ENCODE data around the gene SULT1E1. TPM values are rescaled to one million over a fixed set of nuclear protein-coding genes. Genes with fewer than 3 reads are reported as not detected.
A peak's percentile ranks its signal among the peaks of the same experiment; 100 is the strongest.
"Not testable (repeated sequence)": the region's sequence is repeated elsewhere in the genome, so short reads cannot be mapped to it uniquely, and the experiment has no call there.

The SULT1E1 gene
- total and polyA plus RNA-seq, 2 experiments from 2014 or later = not detected

GRCh38 chr4:69825056-69825455 is 34.9 kb downstream of the SULT1E1 start:
- not testable (repeated sequence) for DNase-seq (ENCODE audit: low spot score); H3K4me2 ChIP-seq; H3F3A ChIP-seq (replicated peaks; ENCODE audit: low read depth); H3K4me1 ChIP-seq (ENCODE audit: insufficient read depth); H3K4me3 ChIP-seq; H3K27ac ChIP-seq (ENCODE audit: low read depth); H3K9me3 Mint-ChIP-seq; H3K79me2 ChIP-seq (replicated peaks; ENCODE audit: insufficient read depth); H4K20me1 ChIP-seq (replicated peaks; ENCODE audit: insufficient read depth); ATAC-seq; H3K9me2 ChIP-seq (ENCODE audit: insufficient read depth); H2AFZ ChIP-seq; H3K4me1 Mint-ChIP-seq; H3K36me3 Mint-ChIP-seq (ENCODE audit: low read depth); H3K27me3 Mint-ChIP-seq (ENCODE audit: insufficient read depth, low read depth, poor library complexity); H3K27ac Mint-ChIP-seq; H3K36me3 ChIP-seq (ENCODE audit: insufficient read depth); H3K27me3 ChIP-seq (ENCODE audit: insufficient read depth); H3K4me3 Mint-ChIP-seq

- no peaks in the 10 kb centered on the region for H3K9me3 Mint-ChIP-seq
- no peaks in the 10 kb centered on the region for H3K27me3 Mint-ChIP-seq (ENCODE audit: insufficient read depth, low read depth, poor library complexity)
- H3K4me3 Mint-ChIP-seq = no peak overlapping the region
- DNase-seq (ENCODE audit: low spot score) = peak; percentile 62
- no peaks in the 10 kb centered on the region; the same call in 2 of the 3 replicates for H3K4me1 Mint-ChIP-seq
- no peaks in the 10 kb centered on the region for H3K36me3 ChIP-seq (ENCODE audit: insufficient read depth)
- H3K79me2 ChIP-seq (replicated peaks; ENCODE audit: insufficient read depth) = no peaks in the 10 kb centered on the region
- no peak overlapping the region for H3K27ac ChIP-seq (ENCODE audit: low read depth)
- no peaks in the 10 kb centered on the region for H3K4me1 ChIP-seq (ENCODE audit: insufficient read depth)
- H3K27ac Mint-ChIP-seq = no peak overlapping the region
- peak; percentile 81 for ATAC-seq
- no peaks in the 10 kb centered on the region for H4K20me1 ChIP-seq (replicated peaks; ENCODE audit: insufficient read depth)
- TF ChIP-seq STAT1 (IDR thresholded peaks at IDR 0.05; ENCODE audit: unreplicated experiment) = no peak
- peak; percentile 70 to 72 for TF ChIP-seq CTCF (conservative IDR thresholded peaks at IDR 0.05; ENCODE audit: low read depth in 2 of 2)
- no peak overlapping the region for H3K4me2 ChIP-seq
- H3F3A ChIP-seq (replicated peaks; ENCODE audit: low read depth) = no peaks in the 10 kb centered on the region
- no peaks in the 10 kb centered on the region for H3K27me3 ChIP-seq (ENCODE audit: insufficient read depth)
- H3K4me3 ChIP-seq = no peak overlapping the region
- H3K9me2 ChIP-seq (ENCODE audit: insufficient read depth) = no peaks in the 10 kb centered on the region
- H2AFZ ChIP-seq = peak overlapping the region; percentile 25; the same call in 1 of the 2 replicates
- H3K36me3 Mint-ChIP-seq (ENCODE audit: low read depth) = no peaks in the 10 kb centered on the region
These were observed 36.3 kb downstream of the SULT1E1 start for GRCh38 chr4:69823481-69824186.

- H3K36me3 ChIP-seq (ENCODE audit: insufficient read depth) = no peaks in the 10 kb centered on the region
- Mint-ChIP-seq H3K9me3 (no peaks in the 10 kb centered on the region), H3K27ac (no peak overlapping the region), H3K4me1 (no peaks in the 10 kb centered on the region; the same call in 2 of the 3 replicates), H3K4me3 (no peak overlapping the region), H3K27me3 (ENCODE audit: insufficient read depth, low read depth, poor library complexity) (no peaks in the 10 kb centered on the region), H3K36me3 (ENCODE audit: low read depth) (no peaks in the 10 kb centered on the region)
- no peak for DNase-seq (ENCODE audit: low spot score)
- no peak for ATAC-seq
- H3K4me1 ChIP-seq (ENCODE audit: insufficient read depth) = no peaks in the 10 kb centered on the region
- H3K9me2 ChIP-seq (ENCODE audit: insufficient read depth) = no peaks in the 10 kb centered on the region
- no peak overlapping the region for H3K27ac ChIP-seq (ENCODE audit: low read depth)
- H3K79me2 ChIP-seq (replicated peaks; ENCODE audit: insufficient read depth) = no peaks in the 10 kb centered on the region
- no peak overlapping the region for H3K4me3 ChIP-seq
- H3K4me2 ChIP-seq = no peak overlapping the region
- H2AFZ ChIP-seq = peak overlapping the region; percentile 25; the same call in 1 of the 2 replicates
- H3F3A ChIP-seq (replicated peaks; ENCODE audit: low read depth) = no peaks in the 10 kb centered on the region
- no peaks in the 10 kb centered on the region for H3K27me3 ChIP-seq (ENCODE audit: insufficient read depth)
- no peaks in the 10 kb centered on the region for H4K20me1 ChIP-seq (replicated peaks; ENCODE audit: insufficient read depth)
- TF ChIP-seq ZNF114 (CRISPR knock-in tag; IDR thresholded peaks at IDR 0.05) (no peak), REST (IDR thresholded peaks at IDR 0.05; ENCODE audit: unreplicated experiment) (no peak), CREB1 (CRISPR knock-in tag; IDR thresholded peaks at IDR 0.05; ENCODE audit: low read depth) (no peak), CTCF (conservative IDR thresholded peaks at IDR 0.05; ENCODE audit: low read depth in 2 of 2) (no peak), JUNB (IDR thresholded peaks at IDR 0.05; ENCODE audit: unreplicated experiment) (no peak)
These were observed 36.9 kb downstream of the SULT1E1 start for GRCh38 chr4:69823048-69823447.

Data from GM23338 (cell line).